Keratinocyte (primary cell): Measurements from ENCODE around the gene SURF2. TPM values are rescaled to one million over a fixed set of nuclear protein-coding genes. Genes with fewer than 3 reads are reported as not detected.
A peak's percentile ranks its signal among the peaks of the same experiment; 100 is the strongest.

ENCODE experiments used
- DNase-seq: peaks from one replicate; pipeline ENCODE4 v3.0.0-alpha.2; 2011; ENCODE audit warnings: low read depth, missing footprints, low spot score
- FAIRE-seq: peaks from 2 replicates; lab custom pipeline; 2011; peaks lifted over from hg19 to GRCh38; lab: Jason Lieb, UNC
- H2AFZ ChIP-seq: 2 replicates; pipeline ENCODE4 v1.6.0; 2012; ENCODE audit warnings: low read length, control low read depth, inconsistent platforms; ENCODE audit not compliant: control insufficient read depth
- H3K27ac ChIP-seq: 2 replicates; pipeline ENCODE4 v1.5.1; 2011; ENCODE audit warnings: low read length; ENCODE audit not compliant: control insufficient read depth, insufficient read depth
- H3K27me3 ChIP-seq: 3 replicates; pipeline ENCODE4 v1.6.0; 2011; ENCODE audit warnings: low read length; ENCODE audit not compliant: control insufficient read depth, insufficient read depth; ENCODE audit errors: extremely low read depth
- H3K36me3 ChIP-seq, 2 experiments: 2 replicates in 1 of 2; 3 replicates in 1 of 2; pipeline ENCODE4 v1.5.1; 2011; ENCODE audit warnings: low read length in 2 of 2, mild to moderate bottlenecking in 1 of 2; ENCODE audit not compliant: control insufficient read depth in 2 of 2, insufficient read depth in 2 of 2; ENCODE audit errors: extremely low read depth in 1 of 2
- H3K4me1 ChIP-seq: 3 replicates; pipeline ENCODE4 v1.5.1; 2011; ENCODE audit warnings: low read length; ENCODE audit not compliant: control insufficient read depth, insufficient read depth; ENCODE audit errors: extremely low read depth
- H3K4me2 ChIP-seq: 3 replicates; pipeline ENCODE4 v1.6.0; 2011; ENCODE audit warnings: low read depth, low read length; ENCODE audit not compliant: control insufficient read depth, insufficient read depth; ENCODE audit errors: extremely low read depth
- H3K4me3 ChIP-seq, 3 experiments: fragments of 200-600 bp in 1 of 3; sonication (generic) in 1 of 3; 2 replicates in 2 of 3; 3 replicates in 1 of 3; pipeline ENCODE4 v1.5.1; 2011 to 2016; ENCODE audit warnings: low read length in 3 of 3, mild to moderate bottlenecking in 3 of 3, control low read depth in 2 of 3, inconsistent platforms in 1 of 3, low read depth in 1 of 3, mixed read lengths in 1 of 3, mixed run types in 1 of 3, moderate library complexity in 1 of 3; ENCODE audit not compliant: control insufficient read depth in 2 of 3, insufficient read depth in 2 of 3; ENCODE audit errors: extremely low read depth in 1 of 3
- H3K79me2 ChIP-seq: 2 replicates; pipeline ENCODE4 v1.6.0; 2012; ENCODE audit warnings: low read length; ENCODE audit not compliant: control insufficient read depth, insufficient read depth
- H3K9ac ChIP-seq: 3 replicates; pipeline ENCODE4 v1.6.0; 2011; ENCODE audit warnings: low read length; ENCODE audit not compliant: control insufficient read depth, insufficient read depth; ENCODE audit errors: extremely low read depth
- H3K9me1 ChIP-seq: 3 replicates; pipeline ENCODE4 v1.6.0; 2011; ENCODE audit warnings: low read length; ENCODE audit not compliant: control insufficient read depth, insufficient read depth; ENCODE audit errors: extremely low read depth
- H3K9me3 ChIP-seq: 2 replicates; pipeline ENCODE4 v1.5.1; 2012; ENCODE audit warnings: low read depth, low read length; ENCODE audit not compliant: control insufficient read depth
- H4K20me1 ChIP-seq: 3 replicates; pipeline ENCODE4 v1.6.0; 2011; ENCODE audit warnings: low read length; ENCODE audit not compliant: control insufficient read depth, insufficient read depth; ENCODE audit errors: extremely low read depth
- EZH2 ChIP-seq: IDR thresholded peaks from one replicate; pipeline ENCODE4 v1.6.1; 2012; ENCODE audit warnings: inconsistent platforms, mild to moderate bottlenecking, low read length, moderate library complexity
- dilution Hi-C: fragments of 300-500 bp; cut with MboI; formaldehyde crosslinking; loops from one replicate; pipeline ENCODE4 v1.7.0; 2020; ENCODE audit warnings: low sequenced_read_pairs; ENCODE audit not compliant: extremely low pct_ligation_motif_present
- polyA plus RNA-seq, 5 experiments: library from polyadenylated mRNA; depleted of rRNA in 3 of 5; stranded (reverse) in 3 of 5; stranded (forward) in 1 of 5; unstranded in 1 of 5; fragments of >200 nt; gene quantifications; 1 replicate in 1 of 5; 2 replicates in 3 of 5; 3 replicates in 1 of 5; pipeline versions ENCODE4 v1.2.1 to v1.2.3, GENCODE V29; 2011 to 2012; ENCODE audit warnings: missing spikeins in 2 of 5, low read depth in 1 of 5, low replicate concordance in 1 of 5
- TF ChIP-seq, protein P1 (sequence below), 3 experiments: IDR thresholded peaks in 1 of 3; conservative IDR thresholded peaks in 1 of 3; optimal IDR thresholded peaks in 1 of 3; 2 replicates in 2 of 3; 3 replicates in 1 of 3; pipeline versions ENCODE3 to v1.5.1; 2011; ENCODE audit warnings: low read length in 3 of 3, mild to moderate bottlenecking in 3 of 3, moderate library complexity in 2 of 3, control low read depth in 1 of 3, inconsistent platforms in 1 of 3; ENCODE audit not compliant: insufficient read depth in 2 of 3; ENCODE audit errors: extremely low read depth in 1 of 3

Gene SURF2
- polyA plus RNA-seq, 1 donor (not counting 4 experiments of a cell fraction or from before 2014, with no cell fraction given) = 28.2 TPM

DNA sequence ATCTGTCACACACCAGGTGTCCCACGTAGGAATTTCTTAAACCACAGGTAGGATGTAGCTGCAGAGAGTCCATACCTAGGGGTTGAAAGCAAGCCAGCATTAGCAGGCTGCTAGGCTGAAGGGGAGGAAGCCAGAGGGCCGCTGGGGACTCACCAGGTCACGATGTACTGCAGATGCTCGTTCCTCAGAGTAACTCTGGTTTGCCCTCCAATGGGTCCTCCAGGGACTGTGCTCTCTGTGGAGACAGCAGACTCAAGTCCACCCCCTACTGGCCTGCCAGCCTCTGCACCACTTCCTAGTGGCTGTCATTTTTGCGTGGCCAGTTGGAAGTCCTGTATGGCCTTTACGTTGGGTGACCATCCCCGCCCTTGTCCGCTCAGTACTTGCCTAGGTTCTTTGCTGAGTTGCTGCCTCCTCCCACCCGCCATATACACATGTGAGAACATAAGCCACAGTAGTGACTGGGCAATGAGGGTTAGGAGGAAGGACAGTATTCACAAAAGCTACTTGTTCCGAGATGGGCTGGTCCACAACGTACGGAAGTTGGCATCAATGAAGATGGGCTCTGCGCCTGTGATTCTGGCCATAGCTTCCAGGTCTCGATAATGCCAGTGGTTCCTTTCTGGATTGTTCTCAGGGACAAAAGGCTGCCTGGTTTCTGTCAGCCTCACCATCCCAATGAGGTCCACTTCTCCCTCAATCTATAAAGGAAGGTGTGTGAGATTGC lies 4.3 kb upstream of the SURF2 start:
- Histone ChIP-seq H3K9me3 (no peaks in the 10 kb centered on the region), H2AFZ (no peak overlapping the region), H3K4me2 (no peak overlapping the region), H3K79me2 (peaks cover 40% of the 10 kb centered on the region), H3K27me3 (no peaks in the 10 kb centered on the region), H3K9ac (no peak overlapping the region), H3K4me1 (peaks cover 24% of the 10 kb centered on the region), H3K4me3 (no peak overlapping the region), H3K9me1 (no peaks in the 10 kb centered on the region), H4K20me1 (peaks cover 9% of the 10 kb centered on the region), H3K27ac (no peak overlapping the region), H3K36me3 (peaks cover 32 to 36% of the 10 kb centered on the region in 2 experiments)
- dilution Hi-C loops = no loop called here
- no peak for TF ChIP-seq EZH2
- TF ChIP-seq, protein P1, sequence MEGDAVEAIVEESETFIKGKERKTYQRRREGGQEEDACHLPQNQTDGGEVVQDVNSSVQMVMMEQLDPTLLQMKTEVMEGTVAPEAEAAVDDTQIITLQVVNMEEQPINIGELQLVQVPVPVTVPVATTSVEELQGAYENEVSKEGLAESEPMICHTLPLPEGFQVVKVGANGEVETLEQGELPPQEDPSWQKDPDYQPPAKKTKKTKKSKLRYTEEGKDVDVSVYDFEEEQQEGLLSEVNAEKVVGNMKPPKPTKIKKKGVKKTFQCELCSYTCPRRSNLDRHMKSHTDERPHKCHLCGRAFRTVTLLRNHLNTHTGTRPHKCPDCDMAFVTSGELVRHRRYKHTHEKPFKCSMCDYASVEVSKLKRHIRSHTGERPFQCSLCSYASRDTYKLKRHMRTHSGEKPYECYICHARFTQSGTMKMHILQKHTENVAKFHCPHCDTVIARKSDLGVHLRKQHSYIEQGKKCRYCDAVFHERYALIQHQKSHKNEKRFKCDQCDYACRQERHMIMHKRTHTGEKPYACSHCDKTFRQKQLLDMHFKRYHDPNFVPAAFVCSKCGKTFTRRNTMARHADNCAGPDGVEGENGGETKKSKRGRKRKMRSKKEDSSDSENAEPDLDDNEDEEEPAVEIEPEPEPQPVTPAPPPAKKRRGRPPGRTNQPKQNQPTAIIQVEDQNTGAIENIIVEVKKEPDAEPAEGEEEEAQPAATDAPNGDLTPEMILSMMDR (optimal IDR thresholded peaks at IDR 0.05 in 1 of 3, IDR thresholded peaks at IDR 0.05 in 1 of 3, conservative IDR thresholded peaks at IDR 0.05 in 1 of 3; ENCODE audit: extremely low read depth in 1 of 3, insufficient read depth in 2 of 3, low read length in 3 of 3) = peak in 2 of 3 experiments; percentile 81 to 89
- FAIRE-seq (no peak), DNase-seq (no peak)

DNA sequence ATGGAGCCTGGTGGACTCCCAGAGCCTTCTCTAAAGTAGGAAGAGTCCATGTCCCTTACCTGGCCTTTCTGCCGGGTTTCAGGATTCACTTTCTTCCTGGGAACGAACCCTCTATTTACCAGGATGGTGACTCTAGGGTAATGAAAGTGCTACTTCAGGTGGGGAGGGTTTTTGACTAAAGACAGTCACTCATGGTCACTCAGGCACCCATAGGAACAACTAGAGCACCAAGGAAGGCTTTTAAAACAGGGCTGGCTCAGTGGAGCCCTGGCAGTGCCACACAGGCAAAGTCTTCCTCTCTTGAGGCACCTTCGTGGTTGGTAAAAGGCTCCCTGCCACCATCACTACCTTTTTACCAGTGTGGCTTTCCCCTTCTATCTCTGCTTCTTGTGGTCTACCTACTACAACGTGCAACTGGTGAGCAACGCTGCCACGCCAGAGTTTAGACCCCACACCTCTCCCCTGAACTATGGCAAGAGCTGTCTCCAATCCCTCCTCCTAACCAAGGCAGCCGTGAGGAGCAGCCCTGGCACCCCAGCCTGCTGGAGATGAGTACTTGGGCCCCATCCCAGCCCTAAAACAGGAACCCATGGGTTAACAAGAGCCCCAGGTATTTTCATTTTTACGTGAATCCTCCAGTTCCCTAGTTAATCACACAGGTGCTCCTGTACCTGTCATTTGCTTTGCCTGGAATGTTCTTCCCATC lies 3.6 kb upstream of the SURF2 start:
- Histone ChIP-seq H3K4me2 (no peak overlapping the region), H3K4me1 (peaks cover 31% of the 10 kb centered on the region), H3K9me1 (no peaks in the 10 kb centered on the region), H3K79me2 (peaks cover 44% of the 10 kb centered on the region), H3K27ac (no peak overlapping the region), H3K4me3 (no peak overlapping the region), H4K20me1 (peaks cover 9% of the 10 kb centered on the region), H3K27me3 (no peaks in the 10 kb centered on the region), H3K9me3 (no peaks in the 10 kb centered on the region), H3K9ac (no peak overlapping the region), H3K36me3 (peaks cover 34 to 37% of the 10 kb centered on the region in 2 experiments), H2AFZ (no peak overlapping the region)
- no peak for FAIRE-seq
- DNase-seq = no peak
- TF ChIP-seq, protein P1 (optimal IDR thresholded peaks at IDR 0.05 in 1 of 3, IDR thresholded peaks at IDR 0.05 in 1 of 3, conservative IDR thresholded peaks at IDR 0.05 in 1 of 3; ENCODE audit: extremely low read depth in 1 of 3, insufficient read depth in 2 of 3, low read length in 3 of 3) = no peak
- TF ChIP-seq EZH2 = no peak
- dilution Hi-C loops = no loop called here
